ENCODE data around the gene ATG13. TPM values are rescaled to one million over a fixed set of nuclear protein-coding genes. Genes with fewer than 3 reads are reported as not detected.
A peak's percentile ranks its signal among the peaks of the same experiment; 100 is the strongest.

ATG13 gene
- total RNA-seq, 4 donors from 2014 or later: 40.9 to 79.4 (median 66.4) TPM

GRCh38 chr11:46643986-46644385, 26.6 kb downstream of the ATG13 start:
- Histone ChIP-seq H3K36me3 (peaks cover 8 to 83% (median 12%) of the 10 kb centered on the region in 3 donors), H3K9me3 (no peaks in the 10 kb centered on the region), H3K27me3 (no peaks in the 10 kb centered on the region), H3K27ac (no peak overlapping the region), H3K4me1 (peaks cover 0 to 7% (median 4%) of the 10 kb centered on the region in 3 donors), H3K4me3 (no peak overlapping the region)
- TF ChIP-seq CTCF (IDR thresholded peaks at IDR 0.05) (no peak), POLR2A (IDR thresholded peaks at IDR 0.05) (no peak)
- no peak for DNase-seq
- intact Hi-C loops (cut with DNase I): no loop called here

GRCh38 chr11:46649180-46649738, 31.9 kb downstream of the ATG13 start:
- Histone ChIP-seq H3K27ac (peak overlapping the region in 3 of 4 donors; percentile 57 to 81 (median 75)), H3K27me3 (no peaks in the 10 kb centered on the region), H3K4me1 (peaks cover 0 to 16% (median 10%) of the 10 kb centered on the region in 3 donors), H3K36me3 (peaks cover 16 to 98% (median 18%) of the 10 kb centered on the region in 3 donors), H3K4me3 (no peak overlapping the region), H3K9me3 (no peaks in the 10 kb centered on the region)
- WGBS, 2 donors: 61 to 70% methylated on average over 2 of the region's 2 CpGs
- intact Hi-C loops (cut with DNase I): no loop called here
- TF ChIP-seq CTCF (IDR thresholded peaks at IDR 0.05) (no peak), POLR2A (IDR thresholded peaks at IDR 0.05) (no peak)
- DNase-seq: no peak

GRCh38 chr11:46655631-46656030, 38.3 kb downstream of the ATG13 start:
- TF ChIP-seq CTCF (IDR thresholded peaks at IDR 0.05): no peak
- no peak for TF ChIP-seq POLR2A (IDR thresholded peaks at IDR 0.05)
- H3K9me3 ChIP-seq: no peaks in the 10 kb centered on the region
- peaks cover 10 to 100% (median 24%) of the 10 kb centered on the region in 3 donors for H3K36me3 ChIP-seq
- H3K4me1 ChIP-seq: peaks cover 0 to under 1% (median 0%) of the 10 kb centered on the region in 3 donors
- intact Hi-C loops (cut with DNase I): no loop called here
- WGBS, 2 donors: 91% methylated on average over 4 of the region's 4 CpGs
- H3K27ac ChIP-seq: no peak overlapping the region
- H3K27me3 ChIP-seq: no peaks in the 10 kb centered on the region
- no peak for DNase-seq
- H3K4me3 ChIP-seq: no peak overlapping the region

- no peak for TF ChIP-seq CTCF (IDR thresholded peaks at IDR 0.05)
- no peak for TF ChIP-seq POLR2A (IDR thresholded peaks at IDR 0.05)
- Histone ChIP-seq H3K9me3 (no peaks in the 10 kb centered on the region), H3K27ac (peak overlapping the region in 1 of 4 donors; percentile 2), H3K4me3 (no peak overlapping the region), H3K36me3 (peaks cover 5 to 100% (median 28%) of the 10 kb centered on the region in 3 donors), H3K4me1 (no peaks in the 10 kb centered on the region), H3K27me3 (no peaks in the 10 kb centered on the region)
- intact Hi-C loops (cut with DNase I): no loop called here
- no peak for DNase-seq
- WGBS, 2 donors: 83 to 91% methylated on average over 3 of the region's 3 CpGs
Measured at GRCh38 chr11:46657186-46657585, 39.8 kb downstream of the ATG13 start.

- Histone ChIP-seq H3K27ac (peak overlapping the region in 2 of 4 donors; percentile 6 to 34), H3K4me3 (no peak overlapping the region), H3K4me1 (no peaks in the 10 kb centered on the region), H3K27me3 (no peaks in the 10 kb centered on the region), H3K9me3 (no peaks in the 10 kb centered on the region), H3K36me3 (peaks cover 5 to 100% (median 29%) of the 10 kb centered on the region in 3 donors)
- WGBS, 2 donors: 74 to 76% methylated on average over 3 to 4 of the region's 4 CpGs
- intact Hi-C loops (cut with DNase I): no loop called here
- DNase-seq: no peak
- no peak for TF ChIP-seq POLR2A (IDR thresholded peaks at IDR 0.05)
- TF ChIP-seq CTCF (IDR thresholded peaks at IDR 0.05): no peak
Measured at GRCh38 chr11:46658259-46658658, 40.9 kb downstream of the ATG13 start.
